Measurements from ENCODE around the gene ATP1A4. TPM values are rescaled to one million over a fixed set of nuclear protein-coding genes. Genes with fewer than 3 reads are reported as not detected.

Gene ATP1A4
- total and polyA plus RNA-seq, 9 of the 15 experiments (the other 6 are each of a cell fraction or from before 2014, with no cell fraction given), result 0.07 TPM; not detected in 8

GRCh38 chr1:160105155-160105554 is 46.2 kb upstream of the ATP1A4 start:
- intact Hi-C loops (cut with micrococcal nuclease) (no loop called here), in situ Hi-C loops (cut with MboI) (loop anchor here (10.0 kb wide), 1 partner anchor 270 kb away; no protein-coding TSS in a partner anchor)
- H3K4me2 ChIP-seq (ENCODE audit: insufficient read depth, low read length), result no peak overlapping the region
- BruUV-seq (replicated peaks), result no TSS peak
- H3K4me1 ChIP-seq (replicated peaks in 1 of 2; ENCODE audit: control insufficient read depth in 2 of 2, insufficient read depth in 2 of 2, low read length in 2 of 2), result peaks cover 11 to 12% of the 10 kb centered on the region in 2 experiments; a peak in 4 of 5 replicates
- no peaks in the 10 kb centered on the region for H3K9me3 ChIP-seq (replicated peaks; ENCODE audit: control insufficient read depth, insufficient read depth, low read depth, low read length)
- no peak overlapping the region for H3K27ac ChIP-seq (ENCODE audit: extremely low read depth, low read depth, low read length)
- ChIA-PET CTCF (ENCODE audit: low intra/inter-chr PET ratio) (no interaction called here), POLR2A (interaction anchor here (0.6 to 1.1 kb wide), 2 partner anchors 20 to 104 kb away, joined by 3 read pairs; no protein-coding TSS in a partner anchor)
- FAIRE-seq (no peak), DNase-seq (ENCODE audit: extremely low read depth in 1 of 4, low spot score in 3 of 4) (no peak), ATAC-seq (no peak)
- no peaks in the 10 kb centered on the region for H3K36me3 ChIP-seq (ENCODE audit: control insufficient read depth, insufficient read depth, low read length)
- H3K9ac ChIP-seq (ENCODE audit: insufficient read depth in 1 of 2, low read depth in 2 of 2, low read length in 2 of 2), result no peak overlapping the region
- peaks cover 0 to 11% of the 10 kb centered on the region in 2 experiments; a peak in 2 of 5 replicates for H3K27me3 ChIP-seq (ENCODE audit: control insufficient read depth in 2 of 2, insufficient read depth in 2 of 2, low read length in 2 of 2)
- no peak overlapping the region for H3K4me3 ChIP-seq
- TF ChIP-seq TOE1 (IDR thresholded peaks at IDR 0.05; ENCODE audit: borderline replicate concordance), result no peak
- no peak for TF ChIP-seq TOE1 (CRISPR knock-in tag; IDR thresholded peaks at IDR 0.05; ENCODE audit: borderline replicate concordance, low read depth)
- TF ChIP-seq ZNF121 (CRISPR knock-in tag; conservative IDR thresholded peaks at IDR 0.05), result peak; percentile 92
- no peaks in the 10 kb centered on the region for H3K79me2 ChIP-seq (ENCODE audit: control insufficient read depth, insufficient read depth, low read length)
- WGBS (ENCODE audit: insufficient coverage, low coverage, missing lambda C conversion rate), result 45% methylated on average over 5 of the region's 5 CpGs
- no peaks in the 10 kb centered on the region for H4K20me1 ChIP-seq (replicated peaks; ENCODE audit: control insufficient read depth, insufficient read depth, low read length)
- H3K9me1 ChIP-seq (ENCODE audit: control insufficient read depth, insufficient read depth, low read length), result no peaks in the 10 kb centered on the region
- H2AFZ ChIP-seq (ENCODE audit: low read depth, low read length), result no peak overlapping the region

DNA sequence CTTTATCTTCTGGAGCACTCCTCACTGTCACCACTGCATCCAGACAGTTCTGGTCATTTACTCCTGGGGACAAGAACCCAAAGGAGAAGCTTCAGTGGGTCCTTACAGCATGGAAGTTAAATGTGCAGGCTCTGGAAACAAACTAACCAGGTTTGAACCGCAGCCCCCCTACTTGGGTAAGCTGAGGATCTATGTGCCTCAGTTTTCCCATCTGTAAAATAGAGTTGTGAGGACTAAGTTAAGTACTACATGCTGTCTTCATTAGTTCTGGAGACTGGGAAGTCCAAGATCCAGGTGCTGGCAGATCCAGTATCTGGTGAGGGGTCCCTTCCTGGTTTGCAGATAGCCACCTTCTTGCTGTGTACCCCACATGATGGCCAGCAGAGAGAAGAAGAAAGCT is 43.9 kb upstream of the ATP1A4 start:
- FAIRE-seq (no peak), ATAC-seq (no peak), DNase-seq (ENCODE audit: extremely low read depth in 1 of 4, low spot score in 3 of 4) (no peak)
- no peak overlapping the region for H3K9ac ChIP-seq (ENCODE audit: insufficient read depth in 1 of 2, low read depth in 2 of 2, low read length in 2 of 2)
- H3K9me1 ChIP-seq (ENCODE audit: control insufficient read depth, insufficient read depth, low read length), result no peaks in the 10 kb centered on the region
- H3K4me3 ChIP-seq, result no peak overlapping the region
- CTCF ChIA-PET (ENCODE audit: low intra/inter-chr PET ratio), result no interaction called here
- no peaks in the 10 kb centered on the region for H3K36me3 ChIP-seq (ENCODE audit: control insufficient read depth, insufficient read depth, low read length)
- BruUV-seq (replicated peaks), result no TSS peak
- H4K20me1 ChIP-seq (replicated peaks; ENCODE audit: control insufficient read depth, insufficient read depth, low read length), result no peaks in the 10 kb centered on the region
- in situ Hi-C loops (cut with MboI), result loop anchor here (10.0 kb wide), 1 partner anchor 267 kb away; no protein-coding TSS in a partner anchor
- H2AFZ ChIP-seq (ENCODE audit: low read depth, low read length), result no peak overlapping the region
- H3K4me1 ChIP-seq (replicated peaks in 1 of 2; ENCODE audit: control insufficient read depth in 2 of 2, insufficient read depth in 2 of 2, low read length in 2 of 2), result peaks cover 0 to 6% of the 10 kb centered on the region in 2 experiments; a peak in 3 of 5 replicates
- intact Hi-C loops (cut with micrococcal nuclease), result no loop called here
- H3K27me3 ChIP-seq (ENCODE audit: control insufficient read depth in 2 of 2, insufficient read depth in 2 of 2, low read length in 2 of 2), result peaks cover 3 to 26% of the 10 kb centered on the region in 2 experiments; a peak in 4 of 5 replicates
- TF ChIP-seq BCOR (IDR thresholded peaks at IDR 0.05) (0 out of 2 replicates have a peak, but pooled peaks have one; percentile 23), CEBPG (CRISPR knock-in tag; IDR thresholded peaks at IDR 0.05) (no peak), CEBPG (tag; conservative IDR thresholded peaks at IDR 0.05 in 1 of 2, IDR thresholded peaks at IDR 0.05 in 1 of 2) (no peak), RBM25 (IDR thresholded peaks at IDR 0.05; ENCODE audit: low read depth, low read length, severe bottlenecking) (peak; percentile 59)
- no peaks in the 10 kb centered on the region for H3K79me2 ChIP-seq (ENCODE audit: control insufficient read depth, insufficient read depth, low read length)
- no peak overlapping the region; the same call in 2 of the 3 replicates for H3K27ac ChIP-seq (ENCODE audit: extremely low read depth, low read depth, low read length)
- H3K9me3 ChIP-seq (replicated peaks; ENCODE audit: control insufficient read depth, insufficient read depth, low read depth, low read length), result no peaks in the 10 kb centered on the region
- POLR2A ChIA-PET, result interaction anchor here (0.6 kb wide), 1 partner anchor 155 kb away, joined by 3 read pairs; the partner anchor contains the start of gene DCAF8
- WGBS (ENCODE audit: insufficient coverage, low coverage, missing lambda C conversion rate), result 0% methylated on average over 1 of the region's 1 CpG
- H3K4me2 ChIP-seq (ENCODE audit: insufficient read depth, low read length), result no peak overlapping the region

Measured in K562 (cell line).